ENCODE results near the gene NTM.

NTM gene

DNA sequence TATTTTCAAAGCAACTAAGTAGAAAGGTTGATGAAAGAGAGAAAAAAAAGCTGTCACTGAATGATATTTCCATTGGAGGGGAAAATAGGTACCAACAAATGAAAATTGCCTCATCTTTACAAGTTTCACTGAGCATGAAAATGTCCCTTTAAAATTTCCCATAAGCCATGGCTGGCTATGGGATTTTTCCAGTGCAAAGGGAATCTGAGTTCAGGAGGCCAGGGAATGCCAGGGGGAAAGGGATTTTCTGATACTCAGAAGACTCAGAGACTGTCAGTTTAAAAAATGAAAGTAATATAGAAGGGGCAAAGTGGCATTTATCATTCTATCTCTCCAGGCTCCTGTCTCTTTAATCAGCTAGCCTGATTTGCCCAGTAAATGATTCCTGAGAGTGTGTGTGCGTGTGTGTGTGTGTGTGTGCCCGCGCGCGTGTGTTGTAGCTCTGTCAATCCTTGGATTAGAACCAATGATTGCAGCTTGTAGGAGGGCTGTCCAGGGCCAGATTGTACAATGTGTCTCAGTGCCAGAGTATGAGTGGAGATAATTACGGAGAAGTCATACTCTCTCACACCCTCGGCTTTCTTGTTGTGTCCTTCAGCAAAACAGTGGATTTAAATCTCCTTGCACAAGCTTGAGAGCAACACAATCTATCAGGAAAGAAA lies at the start of gene NTM:
Gene NTM (plus strand): TSS at position 526 of the 662 bp plus-strand sequence.
- TF ChIP-seq CTCF (IDR thresholded peaks at IDR 0.05) (no peak), ZFX (IDR thresholded peaks at IDR 0.05; ENCODE audit: borderline replicate concordance) (no peak)
- H3K27ac ChIP-seq: no peak within 1 kb of the TSS

DNA sequence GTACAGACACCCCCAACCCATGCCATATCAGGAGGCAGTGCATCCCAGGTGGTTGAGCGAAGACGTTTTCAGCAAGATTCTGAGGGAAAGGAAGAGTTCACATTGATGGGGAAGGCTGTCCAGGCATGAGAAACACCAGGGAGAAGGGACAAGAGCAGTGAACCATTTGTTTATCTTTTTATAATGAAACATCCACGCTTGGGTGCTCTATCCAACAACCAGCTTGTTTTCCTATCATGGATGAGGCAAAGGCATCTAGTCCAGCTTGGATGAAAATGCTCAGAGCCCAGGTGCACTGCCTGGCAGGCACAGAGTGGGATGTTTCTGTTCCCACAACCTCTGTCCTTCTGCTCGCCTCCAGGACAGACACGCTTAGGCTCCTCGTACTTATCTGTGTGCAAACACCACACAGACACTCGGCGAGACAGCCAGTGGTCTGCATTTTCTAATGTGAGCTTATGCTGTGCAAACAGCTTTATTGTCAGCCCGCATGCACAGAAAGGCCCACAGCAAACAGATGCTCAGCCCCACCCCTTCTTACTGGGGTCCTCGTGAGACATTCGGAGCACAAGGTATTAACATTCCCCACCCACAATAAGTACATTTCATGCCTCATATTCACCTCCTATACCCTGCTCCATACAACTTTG lies 45.4 kb upstream of the NTM start:
- no peak overlapping the region for H3K27ac ChIP-seq
- no peak for TF ChIP-seq ZFX (IDR thresholded peaks at IDR 0.05; ENCODE audit: borderline replicate concordance)
- no peak for TF ChIP-seq CTCF (IDR thresholded peaks at IDR 0.05)

DNA sequence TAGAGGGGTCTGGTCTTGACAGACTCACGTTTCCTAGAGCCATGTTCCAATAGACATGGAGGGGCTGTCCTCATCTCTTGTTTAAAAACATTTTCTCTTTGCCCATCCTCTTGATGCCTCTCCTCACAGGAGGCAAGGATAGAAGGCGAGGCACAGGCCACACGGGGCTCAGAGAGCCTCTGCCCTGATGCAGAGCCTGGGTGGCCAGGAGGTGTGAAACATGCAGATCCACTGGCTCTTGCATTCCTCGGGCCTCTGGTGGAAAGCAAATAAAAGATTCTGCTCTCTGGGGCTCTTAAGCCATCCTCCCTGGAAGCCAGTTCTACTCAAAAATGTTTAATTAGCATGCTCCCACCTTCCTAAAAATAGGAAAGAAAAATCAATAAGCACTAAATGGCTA lies 43.6 kb upstream of the NTM start:
- no peak overlapping the region for H3K27ac ChIP-seq
- TF ChIP-seq CTCF (IDR thresholded peaks at IDR 0.05) (no peak), ZFX (IDR thresholded peaks at IDR 0.05; ENCODE audit: borderline replicate concordance) (no peak)

GRCh38 chr11:131327421-131327820 lies 43.0 kb upstream of the NTM start:
- no peak for TF ChIP-seq ZFX (IDR thresholded peaks at IDR 0.05; ENCODE audit: borderline replicate concordance)
- TF ChIP-seq CTCF (IDR thresholded peaks at IDR 0.05): no peak

GRCh38 chr11:131328843-131329242 lies 41.6 kb upstream of the NTM start:
- TF ChIP-seq ZFX (IDR thresholded peaks at IDR 0.05; ENCODE audit: borderline replicate concordance) (no peak), CTCF (IDR thresholded peaks at IDR 0.05) (no peak)
- no peak overlapping the region for H3K27ac ChIP-seq

More at GRCh38 chr11:131327421-131327820, 43.0 kb upstream of the NTM start:
- no peak overlapping the region for H3K27ac ChIP-seq

DNA sequence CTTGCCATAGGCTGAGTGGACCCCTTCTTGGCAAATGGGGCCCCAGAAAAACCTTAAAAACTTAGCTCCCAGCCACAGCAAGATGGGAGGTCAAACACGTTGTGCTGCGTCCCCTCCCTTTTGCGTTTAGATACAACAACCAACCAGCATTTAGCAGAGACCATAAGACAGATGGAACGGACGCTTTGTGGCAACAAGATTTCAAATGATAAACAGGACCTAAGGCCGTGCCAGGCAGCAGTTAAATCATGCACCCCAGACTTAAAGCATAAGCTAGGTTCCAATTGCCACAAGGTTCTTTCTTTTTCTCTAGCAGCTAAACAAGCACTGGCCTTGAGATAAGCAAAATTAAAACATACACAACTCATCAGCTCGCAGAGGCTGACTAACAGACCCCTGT lies 39.4 kb upstream of the NTM start:
- no peak for TF ChIP-seq CTCF (IDR thresholded peaks at IDR 0.05)
- no peak for TF ChIP-seq ZFX (IDR thresholded peaks at IDR 0.05; ENCODE audit: borderline replicate concordance)
- no peak overlapping the region for H3K27ac ChIP-seq

DNA sequence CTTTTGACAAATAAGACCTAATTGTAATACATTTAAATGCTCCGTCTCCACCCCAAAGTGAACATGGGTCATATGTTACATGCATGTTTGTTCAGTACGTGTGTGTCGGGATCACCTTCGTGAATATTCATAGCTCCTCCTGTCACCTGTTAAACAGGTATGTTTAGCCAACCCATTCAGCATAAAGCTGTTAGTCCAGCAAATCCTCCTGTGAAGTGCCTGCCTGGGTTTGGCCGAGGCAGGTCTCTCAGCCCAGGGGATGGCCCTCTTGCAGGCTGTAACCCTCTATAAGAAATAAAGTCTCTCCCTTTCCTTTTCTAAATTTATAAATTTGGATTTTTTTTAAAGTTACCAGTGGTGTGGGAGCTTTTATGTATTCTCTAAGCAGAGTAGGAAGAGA lies 38.9 kb upstream of the NTM start:
- no peak overlapping the region for H3K27ac ChIP-seq
- no peak for TF ChIP-seq ZFX (IDR thresholded peaks at IDR 0.05; ENCODE audit: borderline replicate concordance)
- no peak for TF ChIP-seq CTCF (IDR thresholded peaks at IDR 0.05)
